K562 (cell line): ENCODE data around the gene ZSWIM4. TPM values are rescaled to one million over a fixed set of nuclear protein-coding genes. Genes with fewer than 3 reads are reported as not detected.
A peak's percentile ranks its signal among the peaks of the same experiment; 100 is the strongest.

Source experiments
- CEBPG ChIP-seq, 3 experiments: fragments of 200-800 bp in 1 of 3; sonication (Bioruptor generic) in 1 of 3; sonication (generic) in 1 of 3; formaldehyde crosslinking in 1 of 3; IDR thresholded peaks in 2 of 3; conservative IDR thresholded peaks in 1 of 3; 2 replicates each; pipeline versions ENCODE4 v1.6.1 to v1.8.0; 2016 to 2022; ENCODE audit warnings: missing compliant biosample characterization in 2 of 3, missing genetic modification characterization in 2 of 3, mild to moderate bottlenecking in 1 of 3, missing genetic modification reagents in 1 of 3
- COPS2 ChIP-seq: fragments of 450-650 bp; conservative IDR thresholded peaks from 2 replicates; pipeline ENCODE4 v1.6.1; 2016; ENCODE audit warnings: mild to moderate bottlenecking, moderate library complexity
- KAT7 ChIP-seq: sonication (generic); formaldehyde crosslinking; IDR thresholded peaks from 2 replicates; pipeline ENCODE4 v1.8.0; 2022; ENCODE audit warnings: missing genetic modification reagents, mild to moderate bottlenecking, borderline replicate concordance
- KDM4B ChIP-seq, 2 experiments: fragments of 450-650 bp in 1 of 2; sonication (generic) in 1 of 2; IDR thresholded peaks; 2 replicates each; pipeline ENCODE4 v1.6.1; 2016 to 2017; ENCODE audit warnings: borderline replicate concordance in 2 of 2, antibody characterized with exemption in 1 of 2, low read depth in 1 of 2, mild to moderate bottlenecking in 1 of 2
- MBD1 ChIP-seq: fragments of 250-450 bp; sonication (Bioruptor Pico); IDR thresholded peaks from 2 replicates; pipeline ENCODE4 v1.8.0; 2022; ENCODE audit warnings: inconsistent platforms
- MLX ChIP-seq, 2 experiments: fragments of 450-650 bp in 1 of 2; sonication (generic) in 1 of 2; formaldehyde crosslinking; conservative IDR thresholded peaks; 2 replicates each; pipeline versions ENCODE4 v1.4.0 to v1.8.1; 2020 to 2022; ENCODE audit warnings: mild to moderate bottlenecking in 1 of 2, missing genetic modification reagents in 1 of 2
- PPARD ChIP-seq: fragments of 250-450 bp; sonication (Bioruptor Pico); IDR thresholded peaks from 2 replicates; pipeline ENCODE4 v1.8.0; 2022; ENCODE audit warnings: inconsistent platforms, mild to moderate bottlenecking, moderate library complexity
- PRPF4 ChIP-seq: fragments of 200-400 bp; formaldehyde crosslinking; IDR thresholded peaks from one replicate; pipeline ENCODE4 v1.6.1; 2017; ENCODE audit warnings: low read length, low read depth, mild to moderate bottlenecking; ENCODE audit not compliant: insufficient read depth, poor library complexity, severe bottlenecking
- RCOR1 ChIP-seq, 2 experiments: IDR thresholded peaks; 2 replicates each; pipeline ENCODE4 v1.6.1; 2012; ENCODE audit warnings: low read depth in 2 of 2, low read length in 2 of 2, borderline replicate concordance in 1 of 2, improper control_type of control experiment in 1 of 2
- RHOXF2B ChIP-seq: fragments of 250-450 bp; sonication (Bioruptor Pico); conservative IDR thresholded peaks from 2 replicates; pipeline ENCODE4 v1.5.1; 2021
- SMARCE1 ChIP-seq: fragments of 450-650 bp; IDR thresholded peaks from 2 replicates; pipeline ENCODE4 v1.7.1; 2016; ENCODE audit warnings: mild to moderate bottlenecking
- SREBF1 ChIP-seq: fragments of 150-350 bp; IDR thresholded peaks from 2 replicates; pipeline ENCODE4 v1.6.1; 2014; ENCODE audit warnings: antibody characterized with exemption, low read depth, low read length, borderline replicate concordance
- ZNF23 ChIP-seq: fragments of 250-450 bp; sonication (Bioruptor Pico); IDR thresholded peaks from 2 replicates; pipeline ENCODE4 v1.4.0; 2020; ENCODE audit warnings: mild to moderate bottlenecking
- ZNF696 ChIP-seq: fragments of 250-450 bp; sonication (Bioruptor Pico); conservative IDR thresholded peaks from 2 replicates; pipeline ENCODE4 v1.4.0; 2020; ENCODE audit warnings: mild to moderate bottlenecking, moderate library complexity
- polyA plus RNA-seq, 8 experiments: library from polyadenylated mRNA; depleted of rRNA in 4 of 8; stranded (reverse) in 5 of 8; unstranded in 3 of 8; fragments of >200 nt; fragmentation: Nextera tagmentation in 2 of 8; fragmentation: Illumina TruSeq in 1 of 8; extraction: Ambion mirVana in 2 of 8; extraction: Trizol in 1 of 8; gene quantifications; 2 replicates each; pipeline versions ENCODE4 v1.2.1 to v1.2.3, GENCODE V29; 2011 to 2014; ENCODE audit warnings: inconsistent platforms in 1 of 8, missing spikeins in 1 of 8
- total RNA-seq, 7 experiments: library from RNA; depleted of rRNA in 6 of 7; stranded (reverse); fragments of >200 nt in 6 of 7; fragmentation: Illumina TruSeq in 2 of 7; extraction: Trizol in 2 of 7; gene quantifications; 2 replicates each; pipeline versions ENCODE4 v1.2.1 to v1.2.3, GENCODE V29; 2011 to 2021; ENCODE audit warnings: low replicate concordance in 1 of 7
- TF ChIP-seq, protein P1 (sequence below): sonication (generic); formaldehyde crosslinking; IDR thresholded peaks from 2 replicates; pipeline ENCODE4 v1.8.1; 2022; ENCODE audit warnings: missing genetic modification reagents
- TF ChIP-seq, protein P2 (sequence below): fragments of 250-450 bp; sonication (Bioruptor Pico); IDR thresholded peaks from 2 replicates; pipeline ENCODE4 v1.5.0; 2021; ENCODE audit warnings: mild to moderate bottlenecking, moderate library complexity
- TF ChIP-seq, protein P3 (sequence below): fragments of 250-450 bp; sonication (Bioruptor Pico); IDR thresholded peaks from 2 replicates; pipeline ENCODE4 v1.8.0; 2022; ENCODE audit warnings: moderate library complexity, mild to moderate bottlenecking, inconsistent platforms

Gene ZSWIM4
- total and polyA plus RNA-seq, 9 of the 15 experiments (the other 6 are each of a cell fraction or from before 2014, with no cell fraction given) = 0.25 to 3.7 (median 0.79) TPM; not detected in 2

- TF ChIP-seq, protein P1, sequence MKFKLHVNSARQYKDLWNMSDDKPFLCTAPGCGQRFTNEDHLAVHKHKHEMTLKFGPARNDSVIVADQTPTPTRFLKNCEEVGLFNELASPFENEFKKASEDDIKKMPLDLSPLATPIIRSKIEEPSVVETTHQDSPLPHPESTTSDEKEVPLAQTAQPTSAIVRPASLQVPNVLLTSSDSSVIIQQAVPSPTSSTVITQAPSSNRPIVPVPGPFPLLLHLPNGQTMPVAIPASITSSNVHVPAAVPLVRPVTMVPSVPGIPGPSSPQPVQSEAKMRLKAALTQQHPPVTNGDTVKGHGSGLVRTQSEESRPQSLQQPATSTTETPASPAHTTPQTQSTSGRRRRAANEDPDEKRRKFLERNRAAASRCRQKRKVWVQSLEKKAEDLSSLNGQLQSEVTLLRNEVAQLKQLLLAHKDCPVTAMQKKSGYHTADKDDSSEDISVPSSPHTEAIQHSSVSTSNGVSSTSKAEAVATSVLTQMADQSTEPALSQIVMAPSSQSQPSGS (CRISPR knock-in tag) = no peak
- TF ChIP-seq SMARCE1 (no peak), MBD1 (no peak), COPS2 (no peak), PPARD (CRISPR knock-in tag) (no peak), KDM4B (IDR thresholded peaks at IDR 0.05; ENCODE audit: borderline replicate concordance in 2 of 2, low read depth in 1 of 2) (no peak), MLX (CRISPR knock-in tag; conservative IDR thresholded peaks at IDR 0.05) (no peak), SREBF1 (no peak), RCOR1 (IDR thresholded peaks at IDR 0.05; ENCODE audit: borderline replicate concordance in 1 of 2, low read depth in 2 of 2, low read length in 2 of 2) (no peak), CEBPG (CRISPR knock-in tag; IDR thresholded peaks at IDR 0.05) (no peak), CEBPG (tag; conservative IDR thresholded peaks at IDR 0.05 in 1 of 2, IDR thresholded peaks at IDR 0.05 in 1 of 2) (no peak), RHOXF2B (no peak), ZNF23 (CRISPR knock-in tag) (no peak), ZNF696 (CRISPR knock-in tag) (no peak), PRPF4 (no peak), KAT7 (peak; percentile 17; the same call in 1 of the 2 replicates)
- TF ChIP-seq, protein P2, sequence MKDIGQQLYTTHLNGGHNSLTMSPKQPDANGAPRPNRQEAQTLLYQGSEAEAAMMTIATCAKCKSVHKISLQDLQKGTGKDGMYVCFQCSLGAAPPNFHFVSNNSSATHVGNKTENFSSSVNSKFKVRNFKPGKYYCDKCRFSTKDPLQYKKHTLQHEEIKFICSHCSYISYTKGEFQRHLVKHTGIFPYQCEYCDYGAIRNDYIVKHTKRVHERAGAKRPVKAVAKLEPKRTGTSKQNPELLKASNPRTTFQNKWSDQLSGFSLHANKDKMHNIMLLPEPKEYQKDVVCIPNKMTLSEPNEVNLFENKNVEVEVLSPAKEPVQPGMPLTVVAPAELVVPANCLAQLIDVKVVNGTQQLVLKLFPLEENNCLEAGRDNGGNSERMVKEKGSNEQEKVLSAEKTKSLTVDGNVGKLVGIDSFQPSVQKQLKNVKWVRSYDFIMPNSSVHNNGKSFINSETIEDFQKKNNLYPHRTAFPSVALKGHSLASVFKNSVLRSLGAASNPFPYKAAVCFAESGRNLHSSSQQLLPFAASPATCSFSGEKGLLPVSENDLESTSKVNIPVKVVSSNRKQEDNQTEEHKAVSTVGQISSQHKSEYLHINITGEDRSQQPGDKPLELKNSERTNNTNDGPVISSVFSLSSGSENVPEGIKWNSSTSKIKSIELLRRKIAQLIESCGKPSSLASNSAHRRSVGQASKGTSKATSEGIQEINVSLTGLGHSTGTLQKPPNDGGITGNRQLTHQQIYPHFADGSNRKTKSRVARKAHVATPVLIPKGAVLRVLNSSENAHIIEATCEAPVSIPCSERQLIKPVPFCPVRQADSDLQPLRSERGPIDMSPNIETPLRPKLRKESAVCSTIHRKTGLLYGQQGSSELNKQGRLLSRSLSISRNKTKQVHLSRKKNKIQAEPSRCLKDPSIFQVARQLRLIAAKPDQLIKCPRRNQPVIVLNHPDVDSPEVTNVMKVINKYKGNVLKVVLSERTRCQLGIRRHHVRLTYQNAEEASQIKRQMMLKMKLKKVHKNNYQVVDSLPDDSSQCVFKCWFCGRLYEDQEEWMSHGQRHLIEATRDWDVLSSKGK (CRISPR knock-in tag) = no peak
- TF ChIP-seq, protein P3, sequence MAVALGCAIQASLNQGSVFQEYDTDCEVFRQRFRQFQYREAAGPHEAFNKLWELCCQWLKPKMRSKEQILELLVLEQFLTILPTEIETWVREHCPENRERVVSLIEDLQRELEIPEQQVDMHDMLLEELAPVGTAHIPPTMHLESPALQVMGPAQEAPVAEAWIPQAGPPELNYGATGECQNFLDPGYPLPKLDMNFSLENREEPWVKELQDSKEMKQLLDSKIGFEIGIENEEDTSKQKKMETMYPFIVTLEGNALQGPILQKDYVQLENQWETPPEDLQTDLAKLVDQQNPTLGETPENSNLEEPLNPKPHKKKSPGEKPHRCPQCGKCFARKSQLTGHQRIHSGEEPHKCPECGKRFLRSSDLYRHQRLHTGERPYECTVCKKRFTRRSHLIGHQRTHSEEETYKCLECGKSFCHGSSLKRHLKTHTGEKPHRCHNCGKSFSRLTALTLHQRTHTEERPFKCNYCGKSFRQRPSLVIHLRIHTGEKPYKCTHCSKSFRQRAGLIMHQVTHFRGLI (CRISPR knock-in tag) = no peak
Observed at GRCh38 chr19:13841086-13841961, 46.1 kb downstream of the ZSWIM4 start (continued).
